Ishikawa (cell line): ENCODE data around the gene ZNF536.

Experiments
- CEBPB ChIP-seq: IDR thresholded peaks from 2 replicates; pipeline ENCODE4 v1.6.1; 2012
- CREB1 ChIP-seq: IDR thresholded peaks from 2 replicates; pipeline ENCODE4 v1.6.1; 2012; ENCODE audit warnings: low read depth
- EP300 ChIP-seq: IDR thresholded peaks from 2 replicates; pipeline ENCODE4 v1.6.1; 2012; ENCODE audit warnings: borderline replicate concordance
- RAD21 ChIP-seq: IDR thresholded peaks from 2 replicates; pipeline ENCODE4 v1.6.1; 2012; ENCODE audit warnings: low read depth
- TAF1 ChIP-seq: IDR thresholded peaks from 2 replicates; pipeline ENCODE4 v1.6.1; 2012; ENCODE audit warnings: low read depth, mild to moderate bottlenecking
- TCF12 ChIP-seq: IDR thresholded peaks from 2 replicates; pipeline ENCODE4 v1.6.1; 2012; ENCODE audit warnings: low read depth
- TEAD4 ChIP-seq: IDR thresholded peaks from 2 replicates; pipeline ENCODE4 v1.6.1; 2012
- YY1 ChIP-seq: IDR thresholded peaks from 2 replicates; pipeline ENCODE4 v1.6.1; 2012; ENCODE audit warnings: low read depth
- TF ChIP-seq, protein P1 (sequence below): IDR thresholded peaks from 2 replicates; pipeline ENCODE4 v1.6.1; 2012
- TF ChIP-seq, protein P2 (sequence below): IDR thresholded peaks from 2 replicates; pipeline ENCODE4 v1.6.1; 2012
- TF ChIP-seq, protein P3 (sequence below): IDR thresholded peaks from 2 replicates; pipeline ENCODE4 v1.6.1; 2012; ENCODE audit warnings: low read depth, mild to moderate bottlenecking

DNA sequence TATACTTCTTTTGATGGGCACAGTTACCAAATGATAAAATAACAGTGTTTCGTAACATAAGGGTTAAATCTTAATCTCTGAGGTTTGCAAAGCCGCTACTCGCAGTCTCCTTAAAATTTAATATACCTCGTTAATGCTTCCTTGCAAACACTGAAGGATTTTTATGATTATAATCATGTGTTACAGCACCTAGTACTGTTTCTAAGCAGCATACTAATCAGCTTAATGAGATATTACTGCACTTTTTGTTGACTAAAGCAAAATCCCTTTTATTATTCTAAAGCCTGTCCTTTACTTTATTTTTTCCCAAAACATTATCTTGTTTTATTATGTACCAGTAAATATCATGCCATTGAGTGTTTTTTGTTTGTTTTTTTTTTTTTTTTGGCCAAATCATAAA is 70.5 kb downstream of the ZNF536 start:
- TF ChIP-seq CEBPB (no peak), TAF1 (no peak), CREB1 (no peak), TEAD4 (no peak), EP300 (no peak), TCF12 (no peak), RAD21 (no peak), YY1 (no peak)
- TF ChIP-seq, protein P1, sequence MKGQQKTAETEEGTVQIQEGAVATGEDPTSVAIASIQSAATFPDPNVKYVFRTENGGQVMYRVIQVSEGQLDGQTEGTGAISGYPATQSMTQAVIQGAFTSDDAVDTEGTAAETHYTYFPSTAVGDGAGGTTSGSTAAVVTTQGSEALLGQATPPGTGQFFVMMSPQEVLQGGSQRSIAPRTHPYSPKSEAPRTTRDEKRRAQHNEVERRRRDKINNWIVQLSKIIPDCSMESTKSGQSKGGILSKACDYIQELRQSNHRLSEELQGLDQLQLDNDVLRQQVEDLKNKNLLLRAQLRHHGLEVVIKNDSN, result no peak
- TF ChIP-seq, protein P2, sequence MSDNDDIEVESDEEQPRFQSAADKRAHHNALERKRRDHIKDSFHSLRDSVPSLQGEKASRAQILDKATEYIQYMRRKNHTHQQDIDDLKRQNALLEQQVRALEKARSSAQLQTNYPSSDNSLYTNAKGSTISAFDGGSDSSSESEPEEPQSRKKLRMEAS, result no peak
- TF ChIP-seq, protein P3, sequence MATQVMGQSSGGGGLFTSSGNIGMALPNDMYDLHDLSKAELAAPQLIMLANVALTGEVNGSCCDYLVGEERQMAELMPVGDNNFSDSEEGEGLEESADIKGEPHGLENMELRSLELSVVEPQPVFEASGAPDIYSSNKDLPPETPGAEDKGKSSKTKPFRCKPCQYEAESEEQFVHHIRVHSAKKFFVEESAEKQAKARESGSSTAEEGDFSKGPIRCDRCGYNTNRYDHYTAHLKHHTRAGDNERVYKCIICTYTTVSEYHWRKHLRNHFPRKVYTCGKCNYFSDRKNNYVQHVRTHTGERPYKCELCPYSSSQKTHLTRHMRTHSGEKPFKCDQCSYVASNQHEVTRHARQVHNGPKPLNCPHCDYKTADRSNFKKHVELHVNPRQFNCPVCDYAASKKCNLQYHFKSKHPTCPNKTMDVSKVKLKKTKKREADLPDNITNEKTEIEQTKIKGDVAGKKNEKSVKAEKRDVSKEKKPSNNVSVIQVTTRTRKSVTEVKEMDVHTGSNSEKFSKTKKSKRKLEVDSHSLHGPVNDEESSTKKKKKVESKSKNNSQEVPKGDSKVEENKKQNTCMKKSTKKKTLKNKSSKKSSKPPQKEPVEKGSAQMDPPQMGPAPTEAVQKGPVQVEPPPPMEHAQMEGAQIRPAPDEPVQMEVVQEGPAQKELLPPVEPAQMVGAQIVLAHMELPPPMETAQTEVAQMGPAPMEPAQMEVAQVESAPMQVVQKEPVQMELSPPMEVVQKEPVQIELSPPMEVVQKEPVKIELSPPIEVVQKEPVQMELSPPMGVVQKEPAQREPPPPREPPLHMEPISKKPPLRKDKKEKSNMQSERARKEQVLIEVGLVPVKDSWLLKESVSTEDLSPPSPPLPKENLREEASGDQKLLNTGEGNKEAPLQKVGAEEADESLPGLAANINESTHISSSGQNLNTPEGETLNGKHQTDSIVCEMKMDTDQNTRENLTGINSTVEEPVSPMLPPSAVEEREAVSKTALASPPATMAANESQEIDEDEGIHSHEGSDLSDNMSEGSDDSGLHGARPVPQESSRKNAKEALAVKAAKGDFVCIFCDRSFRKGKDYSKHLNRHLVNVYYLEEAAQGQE, result no peak
